B cell (primary cell): ENCODE results near the gene PPP2R5B. TPM values are rescaled to one million over a fixed set of nuclear protein-coding genes. Genes with fewer than 3 reads are reported as not detected.
"Not testable (repeated sequence)": the region's sequence is repeated elsewhere in the genome, so short reads cannot be mapped to it uniquely, and the experiment has no call there.

Source experiments
- ATAC-seq: fragments of 200-7000 bp; cut with Tn5 transposase; one replicate; pipeline ENCODE4 v1.10.0; 2021; ENCODE audit warnings: low read depth, mild to moderate bottlenecking, moderate number of reproducible peaks, moderate library complexity
- CTCF ChIA-PET: fragments of 350-600 bp; sonication (Branson Sonifier 250); formaldehyde crosslinking; loops from one replicate; lab custom pipeline; 2021; ENCODE audit warnings: antibody characterized with exemption, inconsistent platforms; lab: Charles Lee
- POLR2A ChIA-PET: fragments of 350-600 bp; sonication (Branson Sonifier 250); formaldehyde crosslinking; loops from one replicate; lab custom pipeline; 2021; ENCODE audit warnings: antibody characterized with exemption; lab: Charles Lee
- DNase-seq: peaks from one replicate; pipeline ENCODE4 v3.0.0; 2013
- H2AFZ ChIP-seq: 2 replicates; pipeline ENCODE4 v1.6.1; 2012; ENCODE audit warnings: mild to moderate bottlenecking, low read depth, low read length; ENCODE audit not compliant: insufficient read depth, poor library complexity, severe bottlenecking
- H3K27ac ChIP-seq, 2 donors: 1 replicate in 1 of 2; 2 replicates in 1 of 2; pipeline ENCODE4 v1.5.1; 2012 to 2013; ENCODE audit warnings: low read length in 2 of 2, mild to moderate bottlenecking in 2 of 2, moderate library complexity in 1 of 2
- H3K27me3 ChIP-seq, 4 experiments: fragments of 200-600 bp in 1 of 4; sonication (generic) in 1 of 4; replicated peaks in 1 of 4; 1 replicate in 2 of 4; 2 replicates in 2 of 4; pipeline versions ENCODE4 v1.6.1 to v1.7.0; 2013 to 2016; ENCODE audit warnings: low read length in 3 of 4, mild to moderate bottlenecking in 2 of 4, mixed read lengths in 1 of 4, moderate library complexity in 1 of 4; ENCODE audit not compliant: insufficient read depth in 4 of 4, control insufficient read depth in 3 of 4; ENCODE audit errors: control extremely low read depth in 1 of 4
- H3K36me3 ChIP-seq, 2 experiments: replicated peaks in 1 of 2; 1 replicate in 1 of 2; 2 replicates in 1 of 2; pipeline versions ENCODE4 v1.6.1 to v1.7.1; 2013; ENCODE audit warnings: low read length in 1 of 2; ENCODE audit not compliant: insufficient read depth in 2 of 2, control insufficient read depth in 1 of 2; ENCODE audit errors: control extremely low read depth in 1 of 2, extremely low read depth in 1 of 2
- H3K4me1 ChIP-seq, 2 donors: fragments of 200-600 bp in 1 of 2; sonication (generic) in 1 of 2; 1 replicate in 1 of 2; 2 replicates in 1 of 2; pipeline versions ENCODE4 v1.5.1 to v1.6.1; 2013 to 2017; ENCODE audit warnings: low read length in 2 of 2; ENCODE audit not compliant: control insufficient read depth in 2 of 2, insufficient read depth in 2 of 2
- H3K4me2 ChIP-seq: replicated peaks from 2 replicates; pipeline ENCODE3; 2012; ENCODE audit warnings: mild to moderate bottlenecking, low read depth, low read length; ENCODE audit not compliant: poor library complexity, severe bottlenecking
- H3K4me3 ChIP-seq, 5 experiments: fragments of 200-600 bp in 1 of 5; sonication (generic) in 1 of 5; 1 replicate in 3 of 5; 2 replicates in 2 of 5; pipeline versions ENCODE4 v1.5.1 to v1.7.0; 2011 to 2016; ENCODE audit warnings: low read length in 4 of 5, mild to moderate bottlenecking in 4 of 5, low read depth in 2 of 5, control low read depth in 1 of 5, moderate library complexity in 1 of 5; ENCODE audit not compliant: insufficient read depth in 1 of 5; ENCODE audit errors: control extremely low read depth in 1 of 5, extremely low read depth in 1 of 5
- H3K79me2 ChIP-seq: fragments of 200-600 bp; sonication (generic); one replicate; pipeline ENCODE4 v1.6.0; 2016; ENCODE audit warnings: low read length; ENCODE audit not compliant: control insufficient read depth, insufficient read depth
- H3K9ac ChIP-seq: fragments of 200-600 bp; sonication (generic); 2 replicates; pipeline ENCODE4 v1.6.1; 2017; ENCODE audit warnings: mild to moderate bottlenecking, low read length, moderate library complexity
- H3K9me3 ChIP-seq, 3 donors: one replicate each; pipeline versions ENCODE4 v1.6.1 to v1.7.1; 2013; ENCODE audit warnings: low read length in 2 of 3; ENCODE audit not compliant: control insufficient read depth in 2 of 3, insufficient read depth in 1 of 3; ENCODE audit errors: control extremely low read depth in 1 of 3
- H4K20me1 ChIP-seq: 2 replicates; pipeline ENCODE4 v1.6.0; 2012; ENCODE audit warnings: mild to moderate bottlenecking, low read length; ENCODE audit not compliant: insufficient read depth, control insufficient read depth, poor library complexity, severe bottlenecking
- H3K27ac Mint-ChIP-seq: one replicate; pipeline ENCODE4 v1.8.0; 2021; ENCODE audit warnings: mixed read lengths
- H3K27me3 Mint-ChIP-seq: one replicate; pipeline ENCODE4 v1.8.0; 2021; ENCODE audit warnings: mixed read lengths
- H3K4me1 Mint-ChIP-seq: one replicate; pipeline ENCODE4 v1.8.0; 2021; ENCODE audit warnings: mixed read lengths
- H3K4me3 Mint-ChIP-seq: one replicate; pipeline ENCODE4 v1.8.0; 2021; ENCODE audit warnings: mixed read lengths
- H3K9me3 Mint-ChIP-seq: one replicate; pipeline ENCODE4 v1.8.0; 2022; ENCODE audit warnings: mixed read lengths; ENCODE audit not compliant: insufficient read depth
- EZH2 ChIP-seq: IDR thresholded peaks from 2 replicates; pipeline ENCODE4 v1.6.1; 2012; ENCODE audit warnings: borderline replicate concordance, low read depth, mild to moderate bottlenecking, moderate library complexity, low read length; ENCODE audit not compliant: insufficient read depth, poor library complexity, severe bottlenecking
- WGBS: methylation state at CpG from one replicate; pipeline ENCODE4 v1.1.5; 2013; ENCODE audit warnings: missing lambda C conversion rate; ENCODE audit not compliant: insufficient coverage; 5-methylcytosine and 5-hydroxymethylcytosine counted together
- intact Hi-C: fragments of 100-400 bp; cut with micrococcal nuclease; formaldehyde crosslinking; loops from one replicate; pipeline ENCODE4 v1.10.0; 2022
- polyA plus RNA-seq: library from polyadenylated mRNA; depleted of rRNA; stranded (reverse); fragments of >200 nt; gene quantifications from 2 replicates; pipeline ENCODE4 v1.2.3, GENCODE V29; 2012
- total RNA-seq, 2 donors: library from RNA; stranded (reverse); fragments of 120-200 nt in 1 of 2; gene quantifications; 1 replicate in 1 of 2; 2 replicates in 1 of 2; pipeline versions ENCODE4 v1.2.3 to v1.2.4, GENCODE V29; 2013 to 2022
- TF ChIP-seq, protein P1 (sequence below): fragments of 200-600 bp; IDR thresholded peaks from one replicate; pipeline ENCODE4 v1.8.0; 2022; ENCODE audit warnings: antibody characterized with exemption, mild to moderate bottlenecking

Gene PPP2R5B
- total and polyA plus RNA-seq, 2 donors (not counting 1 experiment from before 2014, with no cell fraction given): 22.6 to 30.5 TPM

DNA sequence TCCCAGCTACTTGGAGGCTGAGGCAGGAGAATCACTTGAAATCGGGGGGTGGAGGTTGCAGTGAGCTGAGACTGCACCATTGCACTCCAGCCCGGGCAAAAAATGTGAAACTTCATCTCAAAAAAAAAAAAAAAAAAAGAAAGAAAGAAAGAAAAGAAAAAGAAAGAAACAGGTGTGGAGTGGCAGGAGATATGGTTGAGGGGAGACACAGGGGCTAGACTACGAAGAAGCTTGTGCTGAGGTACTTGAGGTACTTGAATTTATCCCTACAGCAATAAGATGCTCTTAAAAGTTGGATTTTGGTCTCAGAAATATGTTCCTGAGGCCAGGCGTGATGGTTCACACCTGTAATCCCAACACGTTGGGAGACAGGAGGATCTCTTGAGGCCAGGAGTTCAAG, 49.6 kb downstream of the PPP2R5B start:
- Mint-ChIP-seq H3K27ac (peak overlapping the region; percentile 70), H3K9me3 (no peaks in the 10 kb centered on the region), H3K4me3 (peak overlapping the region; percentile 47), H3K4me1 (peaks cover 27% of the 10 kb centered on the region), H3K27me3 (peaks cover 3% of the 10 kb centered on the region)
- Histone ChIP-seq H4K20me1 (no peaks in the 10 kb centered on the region), H2AFZ (no peak overlapping the region), H3K27ac (peak overlapping the region; percentile 47 to 70), H3K9me3 (no peaks in the 10 kb centered on the region), H3K4me2 (peak overlapping the region; percentile 57), H3K79me2 (no peaks in the 10 kb centered on the region), H3K4me1 (peaks cover 31 to 43% of the 10 kb centered on the region in 2 donors), H3K36me3 (no peaks in the 10 kb centered on the region), H3K9ac (peak overlapping the region; percentile 4), H3K27me3 (peaks cover 0 to 3% (median 1%) of the 10 kb centered on the region in 4 experiments), H3K4me3 (no peak overlapping the region)
- ATAC-seq: no peak
- ChIA-PET CTCF (no interaction called here), POLR2A (interaction anchor here (0.6 kb wide), 1 partner anchor 59 kb away, joined by 6 read pairs; no protein-coding TSS in a partner anchor)
- no peak for TF ChIP-seq EZH2
- TF ChIP-seq, protein P1, sequence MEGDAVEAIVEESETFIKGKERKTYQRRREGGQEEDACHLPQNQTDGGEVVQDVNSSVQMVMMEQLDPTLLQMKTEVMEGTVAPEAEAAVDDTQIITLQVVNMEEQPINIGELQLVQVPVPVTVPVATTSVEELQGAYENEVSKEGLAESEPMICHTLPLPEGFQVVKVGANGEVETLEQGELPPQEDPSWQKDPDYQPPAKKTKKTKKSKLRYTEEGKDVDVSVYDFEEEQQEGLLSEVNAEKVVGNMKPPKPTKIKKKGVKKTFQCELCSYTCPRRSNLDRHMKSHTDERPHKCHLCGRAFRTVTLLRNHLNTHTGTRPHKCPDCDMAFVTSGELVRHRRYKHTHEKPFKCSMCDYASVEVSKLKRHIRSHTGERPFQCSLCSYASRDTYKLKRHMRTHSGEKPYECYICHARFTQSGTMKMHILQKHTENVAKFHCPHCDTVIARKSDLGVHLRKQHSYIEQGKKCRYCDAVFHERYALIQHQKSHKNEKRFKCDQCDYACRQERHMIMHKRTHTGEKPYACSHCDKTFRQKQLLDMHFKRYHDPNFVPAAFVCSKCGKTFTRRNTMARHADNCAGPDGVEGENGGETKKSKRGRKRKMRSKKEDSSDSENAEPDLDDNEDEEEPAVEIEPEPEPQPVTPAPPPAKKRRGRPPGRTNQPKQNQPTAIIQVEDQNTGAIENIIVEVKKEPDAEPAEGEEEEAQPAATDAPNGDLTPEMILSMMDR: no peak
- WGBS: 0% methylated on average over 1 of the region's 5 CpGs
- intact Hi-C loops: loop anchor here (5.0 kb wide), 1 partner anchor 57 kb away; the partner anchor contains the start of gene ATG2A
- DNase-seq: peak; percentile 47

DNA sequence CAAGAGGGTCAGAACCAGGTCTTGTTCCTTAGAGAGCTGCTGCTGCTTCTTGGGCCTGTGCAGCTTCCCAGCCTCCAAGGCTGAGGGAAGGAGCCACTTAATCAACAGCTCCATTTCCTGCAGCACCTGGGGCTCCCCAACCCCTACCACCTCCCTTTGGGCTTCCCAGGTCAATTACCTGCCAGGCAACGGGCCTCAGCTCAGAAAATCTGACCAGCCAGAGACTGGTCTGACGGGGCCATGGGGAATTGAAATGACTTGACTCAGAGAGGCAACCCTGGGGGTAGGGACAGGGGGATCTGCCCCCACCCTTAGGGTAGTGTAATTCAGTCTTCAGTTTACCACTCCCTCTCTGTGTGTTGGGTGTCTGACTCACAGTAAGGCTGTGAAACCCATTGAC, 52.2 kb downstream of the PPP2R5B start:
- Histone ChIP-seq H2AFZ (no peak overlapping the region), H3K27me3 (peaks cover 0 to 3% (median under 1%) of the 10 kb centered on the region in 4 experiments), H3K79me2 (no peaks in the 10 kb centered on the region), H3K4me3 (no peak overlapping the region), H3K9ac (no peak overlapping the region), H3K9me3 (no peaks in the 10 kb centered on the region), H3K4me1 (peaks cover 23 to 31% of the 10 kb centered on the region in 2 donors), H3K4me2 (no peak overlapping the region), H3K36me3 (no peaks in the 10 kb centered on the region), H4K20me1 (no peaks in the 10 kb centered on the region), H3K27ac (no peak overlapping the region)
- no CpG with 5 or more reads among the region's 2 CpGs for WGBS
- ChIA-PET CTCF (interaction anchor here (0.6 kb wide), 1 partner anchor 480 kb away, joined by 4 read pairs; no protein-coding TSS in a partner anchor), POLR2A (no interaction called here)
- Mint-ChIP-seq H3K4me3 (no peak overlapping the region), H3K9me3 (no peaks in the 10 kb centered on the region), H3K27ac (no peak overlapping the region), H3K4me1 (peaks cover 19% of the 10 kb centered on the region), H3K27me3 (no peaks in the 10 kb centered on the region)
- DNase-seq: no peak
- intact Hi-C loops: no loop called here
- TF ChIP-seq EZH2: no peak
- TF ChIP-seq, protein P1: no peak
- no peak for ATAC-seq

DNA sequence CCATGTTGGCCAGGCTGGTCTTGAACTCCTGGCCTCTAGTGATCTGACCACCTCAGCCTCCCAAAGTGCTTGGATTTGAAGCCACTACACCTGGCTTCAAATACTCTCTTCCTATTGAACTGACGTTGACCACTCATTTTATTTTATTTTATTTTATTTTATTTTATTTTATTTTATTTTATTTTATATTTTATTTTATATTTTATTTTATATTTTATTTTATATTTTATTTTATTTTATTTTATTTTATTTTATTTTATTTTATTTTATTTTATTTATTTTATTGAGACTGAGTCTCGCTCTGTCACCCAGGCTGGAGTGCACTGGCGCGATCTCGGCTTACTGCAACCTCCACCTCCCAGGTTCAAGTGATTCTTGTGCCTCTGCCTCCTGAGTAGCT, 58.9 kb downstream of the PPP2R5B start:
- WGBS: no CpG with 5 or more reads among the region's 5 CpGs
- not testable (repeated sequence) for H3K4me3 Mint-ChIP-seq, DNase-seq

More for the DNA sequence above, 58.9 kb downstream of the PPP2R5B start:
- H3K4me3 ChIP-seq, H3K27ac Mint-ChIP-seq, H2AFZ ChIP-seq, H4K20me1 ChIP-seq, H3K27me3 Mint-ChIP-seq, H3K36me3 ChIP-seq, POLR2A ChIA-PET, CTCF ChIA-PET, H3K79me2 ChIP-seq, H3K4me2 ChIP-seq, intact Hi-C loops, H3K27me3 ChIP-seq, ATAC-seq, H3K27ac ChIP-seq, H3K9me3 ChIP-seq, H3K9ac ChIP-seq, H3K9me3 Mint-ChIP-seq: not testable (repeated sequence)
- H3K4me1 Mint-ChIP-seq: peaks cover 24% of the 10 kb centered on the region
- H3K4me1 ChIP-seq: peaks cover 22 to 32% of the 10 kb centered on the region in 2 donors
